Mesenchymal stem cell (in vitro differentiated cells and primary cell): ENCODE results near the gene TBL1X.
A peak's percentile ranks its signal among the peaks of the same experiment; 100 is the strongest.

Experiments
- DNase-seq: peaks from one replicate; pipeline ENCODE4 v3.0.0-alpha.2; 2013
- H2AFZ ChIP-seq: one replicate; pipeline ENCODE4 v1.6.1; 2013; ENCODE audit warnings: low read depth, mild to moderate bottlenecking, control low read depth, inconsistent platforms, low read length, moderate library complexity
- H2AK5ac ChIP-seq: 2 replicates; pipeline ENCODE4 v1.6.1; 2013; ENCODE audit warnings: low read length, moderate library complexity, mild to moderate bottlenecking, inconsistent platforms; ENCODE audit not compliant: severe bottlenecking
- H2BK120ac ChIP-seq: one replicate; pipeline ENCODE4 v1.6.1; 2013; ENCODE audit warnings: low read depth, mild to moderate bottlenecking, inconsistent platforms, low read length, moderate library complexity
- H2BK12ac ChIP-seq, 2 experiments: one replicate each; pipeline ENCODE4 v1.6.1; 2013; ENCODE audit warnings: inconsistent platforms in 2 of 2, low read length in 2 of 2, mild to moderate bottlenecking in 2 of 2, moderate library complexity in 2 of 2, control low read depth in 1 of 2
- H2BK15ac ChIP-seq: one replicate; pipeline ENCODE4 v1.6.1; 2013; ENCODE audit warnings: mild to moderate bottlenecking, low read depth, inconsistent platforms; ENCODE audit not compliant: poor library complexity, severe bottlenecking
- H2BK5ac ChIP-seq: 2 replicates; pipeline ENCODE4 v1.6.1; 2013; ENCODE audit warnings: low read depth, mild to moderate bottlenecking, low read length, control low read depth, inconsistent platforms; ENCODE audit not compliant: poor library complexity, severe bottlenecking
- H3K14ac ChIP-seq, 2 experiments: one replicate each; pipeline ENCODE4 v1.6.1; 2013; ENCODE audit warnings: inconsistent platforms in 2 of 2, low read length in 2 of 2, control low read depth in 1 of 2, mild to moderate bottlenecking in 1 of 2, moderate library complexity in 1 of 2
- H3K18ac ChIP-seq, 2 experiments: one replicate each; pipeline ENCODE4 v1.6.1; 2013; ENCODE audit warnings: inconsistent platforms in 2 of 2, low read length in 2 of 2, control low read depth in 1 of 2, low read depth in 1 of 2, mild to moderate bottlenecking in 1 of 2
- H3K23ac ChIP-seq, 2 experiments: one replicate each; pipeline ENCODE4 v1.6.1; 2013; ENCODE audit warnings: inconsistent platforms in 2 of 2, low read length in 2 of 2, mild to moderate bottlenecking in 2 of 2, moderate library complexity in 2 of 2, control low read depth in 1 of 2
- H3K27ac ChIP-seq: 2 replicates; pipeline ENCODE4 v1.5.1; 2013; ENCODE audit warnings: mild to moderate bottlenecking, moderate library complexity, low read length, control low read depth, inconsistent platforms; ENCODE audit not compliant: poor library complexity, severe bottlenecking
- H3K27me3 ChIP-seq, 2 experiments: 2 replicates each; pipeline versions ENCODE4 v1.6.1 to v1.7.0; 2013; ENCODE audit warnings: low read length in 2 of 2, mild to moderate bottlenecking in 2 of 2, moderate library complexity in 2 of 2, control low read depth in 1 of 2, inconsistent platforms in 1 of 2; ENCODE audit not compliant: control insufficient read depth in 1 of 2, insufficient read depth in 1 of 2
- H3K36me3 ChIP-seq, 2 experiments: 2 replicates each; pipeline versions ENCODE4 v1.6.1 to v1.7.0; 2013; ENCODE audit warnings: low read length in 2 of 2, control low read depth in 1 of 2, inconsistent platforms in 1 of 2, low read depth in 1 of 2, mild to moderate bottlenecking in 1 of 2; ENCODE audit not compliant: insufficient read depth in 2 of 2, control insufficient read depth in 1 of 2
- H3K4ac ChIP-seq, 2 experiments: one replicate each; pipeline ENCODE4 v1.6.1; 2013; ENCODE audit warnings: inconsistent platforms in 2 of 2, low read length in 2 of 2, mild to moderate bottlenecking in 2 of 2, moderate library complexity in 2 of 2, control low read depth in 1 of 2, low read depth in 1 of 2
- H3K4me1 ChIP-seq: 2 replicates; pipeline ENCODE4 v1.6.1; 2013; ENCODE audit warnings: low read depth, low read length, control low read depth; ENCODE audit not compliant: control insufficient read depth, insufficient read depth
- H3K4me2 ChIP-seq: 2 replicates; pipeline ENCODE4 v1.6.1; 2013; ENCODE audit warnings: low read length, mild to moderate bottlenecking, inconsistent platforms; ENCODE audit not compliant: poor library complexity, severe bottlenecking
- H3K4me3 ChIP-seq, 2 experiments: 2 replicates each; pipeline versions ENCODE4 v1.5.1 to v1.7.0; 2013; ENCODE audit warnings: low read length in 2 of 2, mild to moderate bottlenecking in 2 of 2, control low read depth in 1 of 2, low read depth in 1 of 2; ENCODE audit not compliant: insufficient read depth in 1 of 2
- H3K79me1 ChIP-seq: replicated peaks from 2 replicates; pipeline ENCODE4 v1.6.1; 2013; ENCODE audit warnings: mild to moderate bottlenecking, control low read depth, low read length, inconsistent platforms; ENCODE audit not compliant: poor library complexity, severe bottlenecking
- H3K9ac ChIP-seq: 2 replicates; pipeline ENCODE4 v1.7.0; 2013; ENCODE audit warnings: mild to moderate bottlenecking, low read length, moderate library complexity
- H3K9me3 ChIP-seq: 2 replicates; pipeline ENCODE4 v1.7.0; 2013; ENCODE audit warnings: mild to moderate bottlenecking, low read length; ENCODE audit not compliant: control insufficient read depth
- H4K8ac ChIP-seq: one replicate; pipeline ENCODE4 v1.6.1; 2013; ENCODE audit warnings: inconsistent platforms, mild to moderate bottlenecking, low read length, moderate library complexity
- H4K91ac ChIP-seq: one replicate; pipeline ENCODE4 v1.6.1; 2013; ENCODE audit warnings: mild to moderate bottlenecking, low read length, inconsistent platforms
- WGBS: methylation state at CpG from one replicate; pipeline ENCODE4 v1.1.7; 2013; ENCODE audit warnings: mixed read lengths; 5-methylcytosine and 5-hydroxymethylcytosine counted together

The TBL1X gene

GRCh38 chrX:9420275-9421265, 44.3 kb upstream of the TBL1X start:
- Histone ChIP-seq H3K27ac (no peak overlapping the region), H4K8ac (peak overlapping the region; percentile 2), H3K4ac (no peak overlapping the region), H2AFZ (no peak overlapping the region), H3K14ac (no peak overlapping the region), H3K18ac (no peak overlapping the region), H2BK120ac (no peak overlapping the region), H2BK12ac (no peak overlapping the region), H4K91ac (no peak overlapping the region), H3K9ac (no peak overlapping the region), H3K4me3 (no peak overlapping the region), H3K9me3 (no peaks in the 10 kb centered on the region), H2BK15ac (no peak overlapping the region), H3K4me2 (no peak overlapping the region), H3K27me3 (no peaks in the 10 kb centered on the region), H3K36me3 (no peaks in the 10 kb centered on the region), H2AK5ac (no peak overlapping the region), H3K79me1 (no peaks in the 10 kb centered on the region), H3K23ac (no peak overlapping the region), H2BK5ac (no peak overlapping the region), H3K4me1 (peaks cover 3% of the 10 kb centered on the region)
- 73% methylated on average over 13 of the region's 14 CpGs for WGBS
- no peak for DNase-seq

GRCh38 chrX:9429767-9430166, 35.1 kb upstream of the TBL1X start:
- Histone ChIP-seq H3K9ac (no peak overlapping the region), H3K4me1 (no peaks in the 10 kb centered on the region), H3K4me3 (no peak overlapping the region), H3K4me2 (no peak overlapping the region), H3K4ac (no peak overlapping the region), H3K79me1 (no peaks in the 10 kb centered on the region), H3K36me3 (no peaks in the 10 kb centered on the region), H3K14ac (no peak overlapping the region), H3K27me3 (no peaks in the 10 kb centered on the region), H2BK120ac (no peak overlapping the region), H3K23ac (no peak overlapping the region), H2AFZ (no peak overlapping the region), H2AK5ac (no peak overlapping the region), H4K8ac (no peak overlapping the region), H2BK5ac (no peak overlapping the region), H2BK15ac (no peak overlapping the region), H3K9me3 (no peaks in the 10 kb centered on the region), H2BK12ac (no peak overlapping the region), H4K91ac (no peak overlapping the region), H3K18ac (no peak overlapping the region), H3K27ac (no peak overlapping the region)
- 87% methylated on average over 12 of the region's 12 CpGs for WGBS
- DNase-seq: no peak

- Histone ChIP-seq H3K14ac (no peak overlapping the region), H3K27me3 (no peaks in the 10 kb centered on the region), H3K27ac (no peak overlapping the region), H2BK120ac (no peak overlapping the region), H2AK5ac (no peak overlapping the region), H3K9ac (no peak overlapping the region), H3K9me3 (no peaks in the 10 kb centered on the region), H2BK12ac (no peak overlapping the region), H3K4me2 (no peak overlapping the region), H2AFZ (no peak overlapping the region), H3K4me3 (no peak overlapping the region), H2BK15ac (no peak overlapping the region), H3K18ac (no peak overlapping the region), H2BK5ac (no peak overlapping the region), H3K79me1 (no peaks in the 10 kb centered on the region), H3K4me1 (no peaks in the 10 kb centered on the region), H3K36me3 (no peaks in the 10 kb centered on the region), H4K91ac (no peak overlapping the region), H3K23ac (no peak overlapping the region), H4K8ac (no peak overlapping the region), H3K4ac (no peak overlapping the region)
- DNase-seq: no peak
- WGBS: 67% methylated on average over 2 of the region's 5 CpGs
These were observed 34.4 kb upstream of the TBL1X start for GRCh38 chrX:9430346-9430921.

- no peak overlapping the region for H3K23ac ChIP-seq
- H3K9ac ChIP-seq: no peak overlapping the region
- H3K9me3 ChIP-seq: no peaks in the 10 kb centered on the region
- H4K91ac ChIP-seq: no peak overlapping the region
- H2AK5ac ChIP-seq: no peak overlapping the region
- H3K4me1 ChIP-seq: no peaks in the 10 kb centered on the region
- no peak overlapping the region for H2BK12ac ChIP-seq
- no peak overlapping the region for H3K18ac ChIP-seq
- no peak overlapping the region for H3K4ac ChIP-seq
- H2BK5ac ChIP-seq: no peak overlapping the region
- H3K79me1 ChIP-seq: no peaks in the 10 kb centered on the region
- no peak overlapping the region for H3K27ac ChIP-seq
- 92% methylated on average over 4 of the region's 4 CpGs for WGBS
- H4K8ac ChIP-seq: no peak overlapping the region
- no peak overlapping the region for H2BK120ac ChIP-seq
- H3K27me3 ChIP-seq: no peaks in the 10 kb centered on the region
- H3K4me3 ChIP-seq: no peak overlapping the region
- H3K14ac ChIP-seq: no peak overlapping the region
- H3K36me3 ChIP-seq: no peaks in the 10 kb centered on the region
- H2AFZ ChIP-seq: no peak overlapping the region
- DNase-seq: no peak
- H2BK15ac ChIP-seq: no peak overlapping the region
- no peak overlapping the region for H3K4me2 ChIP-seq
These were observed 33.6 kb upstream of the TBL1X start for GRCh38 chrX:9431281-9431680.
